ENCODE data around the gene NEURL1.

GRCh38 chr10:103525901-103526300 lies 32.4 kb downstream of the NEURL1 start:
- TF ChIP-seq CTCF (conservative IDR thresholded peaks at IDR 0.05) = no peak
- TF ChIP-seq ZFX (IDR thresholded peaks at IDR 0.05) = no peak

Data from C4-2B (cell line).